ENCODE data around the gene MAST3.

The MAST3 gene

GRCh38 chr19:18128044-18128443, 30.5 kb downstream of the MAST3 start:
- Histone ChIP-seq H3K27me3 (ENCODE audit: control insufficient read depth, insufficient read depth, low read length) (no peaks in the 10 kb centered on the region), H3K9me3 (replicated peaks; ENCODE audit: low read length) (no peaks in the 10 kb centered on the region), H3K4me2 (ENCODE audit: low read length) (no peak overlapping the region), H3K4me3 (ENCODE audit: low read length) (no peak overlapping the region), H3K9ac (ENCODE audit: low read depth, low read length) (no peak overlapping the region), H3K4me1 (ENCODE audit: control insufficient read depth, insufficient read depth, low read length) (no peaks in the 10 kb centered on the region), H3K36me3 (ENCODE audit: insufficient read depth, low read length) (peaks cover 35% of the 10 kb centered on the region)

DNA sequence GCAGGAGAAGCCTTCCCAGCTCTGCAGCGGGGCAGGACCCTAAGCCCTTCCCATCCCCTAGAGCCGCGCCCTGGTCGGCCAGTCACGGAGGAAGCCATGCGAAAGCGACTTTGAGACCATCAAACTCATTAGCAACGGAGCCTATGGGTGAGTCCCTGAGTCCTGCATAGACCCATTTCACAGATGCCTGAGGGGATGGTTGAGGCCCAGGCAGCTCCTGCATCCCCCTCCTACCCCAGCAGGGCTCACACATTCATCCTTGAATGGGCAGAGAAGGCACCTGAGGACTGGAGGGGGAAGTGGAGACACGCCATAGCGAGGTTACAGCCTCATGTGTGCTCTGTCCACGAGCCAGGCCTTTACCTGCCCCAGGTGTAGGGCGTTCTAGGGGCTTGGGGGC, 31.2 kb downstream of the MAST3 start:
- Histone ChIP-seq H3K4me3 (ENCODE audit: low read length) (no peak overlapping the region), H3K27me3 (ENCODE audit: control insufficient read depth, insufficient read depth, low read length) (no peaks in the 10 kb centered on the region), H3K9ac (ENCODE audit: low read depth, low read length) (no peak overlapping the region), H3K4me1 (ENCODE audit: control insufficient read depth, insufficient read depth, low read length) (no peaks in the 10 kb centered on the region), H3K9me3 (replicated peaks; ENCODE audit: low read length) (no peaks in the 10 kb centered on the region), H3K4me2 (ENCODE audit: low read length) (no peak overlapping the region), H3K36me3 (ENCODE audit: insufficient read depth, low read length) (peaks cover 29% of the 10 kb centered on the region)

- H3K36me3 ChIP-seq (ENCODE audit: insufficient read depth, low read length): peaks cover 23% of the 10 kb centered on the region
Observed at GRCh38 chr19:18130523-18131242, 33.1 kb downstream of the MAST3 start.

GRCh38 chr19:18131841-18132596, 34.4 kb downstream of the MAST3 start:
- no peaks in the 10 kb centered on the region for H3K27me3 ChIP-seq (ENCODE audit: control insufficient read depth, insufficient read depth, low read length)
- no peaks in the 10 kb centered on the region for H3K4me1 ChIP-seq (ENCODE audit: control insufficient read depth, insufficient read depth, low read length)
- peaks cover 28% of the 10 kb centered on the region for H3K36me3 ChIP-seq (ENCODE audit: insufficient read depth, low read length)
- H3K4me2 ChIP-seq (ENCODE audit: low read length): no peak overlapping the region
- H3K4me3 ChIP-seq (ENCODE audit: low read length): no peak overlapping the region
- H3K9ac ChIP-seq (ENCODE audit: low read depth, low read length): no peak overlapping the region
- no peaks in the 10 kb centered on the region for H3K9me3 ChIP-seq (replicated peaks; ENCODE audit: low read length)

More at GRCh38 chr19:18130523-18131242, 33.1 kb downstream of the MAST3 start:
- Histone ChIP-seq H3K4me2 (ENCODE audit: low read length) (no peak overlapping the region), H3K9me3 (replicated peaks; ENCODE audit: low read length) (no peaks in the 10 kb centered on the region), H3K27me3 (ENCODE audit: control insufficient read depth, insufficient read depth, low read length) (no peaks in the 10 kb centered on the region), H3K4me1 (ENCODE audit: control insufficient read depth, insufficient read depth, low read length) (no peaks in the 10 kb centered on the region), H3K4me3 (ENCODE audit: low read length) (no peak overlapping the region), H3K9ac (ENCODE audit: low read depth, low read length) (no peak overlapping the region)

GRCh38 chr19:18135712-18136584, 38.4 kb downstream of the MAST3 start:
- Histone ChIP-seq H3K4me2 (ENCODE audit: low read length) (no peak overlapping the region), H3K27me3 (ENCODE audit: control insufficient read depth, insufficient read depth, low read length) (no peaks in the 10 kb centered on the region), H3K9me3 (replicated peaks; ENCODE audit: low read length) (no peaks in the 10 kb centered on the region), H3K4me1 (ENCODE audit: control insufficient read depth, insufficient read depth, low read length) (no peaks in the 10 kb centered on the region), H3K4me3 (ENCODE audit: low read length) (no peak overlapping the region), H3K36me3 (ENCODE audit: insufficient read depth, low read length) (peaks cover 17% of the 10 kb centered on the region), H3K9ac (ENCODE audit: low read depth, low read length) (no peak overlapping the region)

DNA sequence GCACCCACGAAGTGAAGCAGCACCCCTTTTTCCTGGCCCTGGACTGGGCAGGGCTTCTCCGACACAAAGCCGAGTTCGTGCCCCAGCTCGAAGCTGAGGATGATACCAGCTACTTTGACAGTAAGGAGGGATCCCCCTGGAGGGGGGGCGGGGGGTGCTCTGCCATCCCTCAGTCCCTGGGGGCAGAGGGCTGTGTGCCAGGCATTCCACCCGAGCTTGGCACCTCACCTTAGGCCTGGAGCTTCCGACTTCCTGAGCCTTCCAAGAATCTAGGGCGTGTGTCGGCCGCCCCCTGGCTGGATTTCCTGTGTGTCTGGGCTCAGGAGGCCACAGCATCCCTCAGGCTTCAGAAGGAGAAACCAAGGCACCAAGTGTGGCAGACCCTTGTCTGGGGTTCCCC, 39.7 kb downstream of the MAST3 start:
- Histone ChIP-seq H3K36me3 (ENCODE audit: insufficient read depth, low read length) (peaks cover 21% of the 10 kb centered on the region), H3K4me3 (ENCODE audit: low read length) (no peak overlapping the region), H3K9ac (ENCODE audit: low read depth, low read length) (no peak overlapping the region)

DNA sequence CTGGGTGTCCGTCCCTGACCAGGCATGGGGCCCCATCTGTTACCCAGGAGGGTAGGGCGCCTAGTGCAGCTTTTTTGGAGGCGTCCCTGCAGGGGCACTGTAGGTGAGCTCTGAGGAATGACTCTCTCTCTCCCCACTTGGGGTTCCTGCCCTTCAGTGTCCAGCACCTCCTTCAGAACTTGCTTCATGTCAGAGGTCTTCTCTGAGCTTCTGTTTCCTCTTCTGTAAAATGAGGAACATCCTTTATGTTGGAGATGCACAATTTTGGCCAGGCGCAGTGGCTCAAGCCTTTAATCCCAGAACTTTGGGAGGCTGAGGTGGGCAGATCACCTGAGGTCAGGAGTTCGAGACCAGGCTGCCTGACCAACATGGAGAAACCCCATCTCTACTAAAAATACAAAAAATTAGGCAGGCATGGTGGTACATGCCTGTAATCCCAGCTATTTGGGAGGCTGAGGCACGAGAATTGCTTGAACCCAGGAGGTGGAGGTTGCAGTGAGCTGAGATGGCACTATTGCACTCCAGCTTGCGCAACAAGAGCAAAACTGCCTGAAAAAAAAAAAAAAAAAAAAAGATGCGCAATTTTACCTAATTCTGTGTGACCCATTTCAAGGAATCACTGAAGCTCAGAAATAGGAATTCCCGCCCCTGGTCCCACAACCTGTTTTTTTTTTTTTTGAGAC, 40.2 kb downstream of the MAST3 start:
- H3K4me1 ChIP-seq (ENCODE audit: control insufficient read depth, insufficient read depth, low read length): no peaks in the 10 kb centered on the region
- H3K9ac ChIP-seq (ENCODE audit: low read depth, low read length): no peak overlapping the region
- no peaks in the 10 kb centered on the region for H3K9me3 ChIP-seq (replicated peaks; ENCODE audit: low read length)
- no peak overlapping the region for H3K4me3 ChIP-seq (ENCODE audit: low read length)
- no peak overlapping the region for H3K4me2 ChIP-seq (ENCODE audit: low read length)
- H3K36me3 ChIP-seq (ENCODE audit: insufficient read depth, low read length): peaks cover 18% of the 10 kb centered on the region
- no peaks in the 10 kb centered on the region for H3K27me3 ChIP-seq (ENCODE audit: control insufficient read depth, insufficient read depth, low read length)

More for the DNA sequence above, 39.7 kb downstream of the MAST3 start:
- no peaks in the 10 kb centered on the region for H3K27me3 ChIP-seq (ENCODE audit: control insufficient read depth, insufficient read depth, low read length)
- H3K9me3 ChIP-seq (replicated peaks; ENCODE audit: low read length): no peaks in the 10 kb centered on the region
- no peaks in the 10 kb centered on the region for H3K4me1 ChIP-seq (ENCODE audit: control insufficient read depth, insufficient read depth, low read length)
- H3K4me2 ChIP-seq (ENCODE audit: low read length): no peak overlapping the region

DNA sequence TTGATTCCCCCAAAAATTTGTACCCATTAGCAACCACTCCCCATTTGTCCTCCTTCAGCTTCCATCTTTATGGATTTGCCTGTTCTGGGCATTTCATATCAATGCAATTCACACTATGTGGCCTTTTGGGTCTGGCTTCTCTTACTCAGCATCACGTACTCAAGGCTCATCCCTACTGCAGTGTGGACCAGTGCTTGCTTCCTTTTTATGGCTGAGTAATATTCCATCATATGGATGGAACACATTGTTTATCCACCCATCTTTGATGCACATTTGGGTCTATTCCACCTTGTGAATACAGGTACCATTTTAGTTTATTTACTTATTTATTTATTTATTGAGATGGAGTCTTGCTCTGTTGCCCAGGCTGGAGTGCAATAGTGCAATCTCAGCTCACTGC, 42.9 kb downstream of the MAST3 start:
- no peaks in the 10 kb centered on the region for H3K9me3 ChIP-seq (replicated peaks; ENCODE audit: low read length)
- no peaks in the 10 kb centered on the region for H3K4me1 ChIP-seq (ENCODE audit: control insufficient read depth, insufficient read depth, low read length)
- H3K27me3 ChIP-seq (ENCODE audit: control insufficient read depth, insufficient read depth, low read length): no peaks in the 10 kb centered on the region
- no peak overlapping the region for H3K9ac ChIP-seq (ENCODE audit: low read depth, low read length)
- peaks cover 32% of the 10 kb centered on the region for H3K36me3 ChIP-seq (ENCODE audit: insufficient read depth, low read length)
- no peak overlapping the region for H3K4me3 ChIP-seq (ENCODE audit: low read length)
- no peak overlapping the region for H3K4me2 ChIP-seq (ENCODE audit: low read length)

GRCh38 chr19:18141031-18141430, 43.5 kb downstream of the MAST3 start:
- no peaks in the 10 kb centered on the region for H3K4me1 ChIP-seq (ENCODE audit: control insufficient read depth, insufficient read depth, low read length)
- no peaks in the 10 kb centered on the region for H3K9me3 ChIP-seq (replicated peaks; ENCODE audit: low read length)
- H3K36me3 ChIP-seq (ENCODE audit: insufficient read depth, low read length): peaks cover 35% of the 10 kb centered on the region
- no peak overlapping the region for H3K4me3 ChIP-seq (ENCODE audit: low read length)
- no peak overlapping the region for H3K4me2 ChIP-seq (ENCODE audit: low read length)
- H3K9ac ChIP-seq (ENCODE audit: low read depth, low read length): no peak overlapping the region
- H3K27me3 ChIP-seq (ENCODE audit: control insufficient read depth, insufficient read depth, low read length): no peaks in the 10 kb centered on the region

- Histone ChIP-seq H3K9ac (ENCODE audit: low read depth, low read length) (no peak overlapping the region), H3K27me3 (ENCODE audit: control insufficient read depth, insufficient read depth, low read length) (no peaks in the 10 kb centered on the region), H3K9me3 (replicated peaks; ENCODE audit: low read length) (no peaks in the 10 kb centered on the region), H3K4me2 (ENCODE audit: low read length) (no peak overlapping the region), H3K36me3 (ENCODE audit: insufficient read depth, low read length) (peaks cover 37% of the 10 kb centered on the region), H3K4me3 (ENCODE audit: low read length) (no peak overlapping the region), H3K4me1 (ENCODE audit: control insufficient read depth, insufficient read depth, low read length) (no peaks in the 10 kb centered on the region)
Observed at GRCh38 chr19:18143902-18144301, 46.3 kb downstream of the MAST3 start.

DNA sequence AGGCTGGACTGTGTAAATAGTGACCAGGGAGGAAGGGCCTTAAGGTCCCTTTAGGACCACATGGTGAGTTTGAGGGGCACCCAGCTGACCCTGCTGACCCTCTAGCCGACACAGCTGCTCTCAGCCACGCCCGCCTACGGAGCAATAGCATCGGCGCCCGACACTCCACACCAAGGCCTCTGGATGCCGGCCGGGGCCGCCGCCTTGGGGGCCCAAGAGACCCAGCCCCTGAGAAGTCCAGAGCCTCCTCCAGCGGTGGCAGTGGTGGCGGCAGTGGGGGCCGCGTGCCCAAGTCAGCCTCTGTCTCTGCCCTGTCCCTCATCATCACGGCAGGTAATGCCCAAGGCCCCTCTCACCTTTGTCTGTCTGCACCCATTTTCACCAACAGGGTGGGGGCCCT, 46.8 kb downstream of the MAST3 start:
- Histone ChIP-seq H3K9me3 (replicated peaks; ENCODE audit: low read length) (no peaks in the 10 kb centered on the region), H3K4me3 (ENCODE audit: low read length) (no peak overlapping the region), H3K36me3 (ENCODE audit: insufficient read depth, low read length) (peaks cover 37% of the 10 kb centered on the region), H3K4me1 (ENCODE audit: control insufficient read depth, insufficient read depth, low read length) (no peaks in the 10 kb centered on the region), H3K4me2 (ENCODE audit: low read length) (no peak overlapping the region), H3K9ac (ENCODE audit: low read depth, low read length) (no peak overlapping the region), H3K27me3 (ENCODE audit: control insufficient read depth, insufficient read depth, low read length) (no peaks in the 10 kb centered on the region)
